GM12872 (cell line): Measurements from ENCODE around the gene GREB1L.

ENCODE experiments used
- CTCF ChIP-seq: IDR thresholded peaks from 3 replicates; pipeline ENCODE4 v1.5.1; 2011; ENCODE audit warnings: low read depth, mild to moderate bottlenecking, low read length, moderate library complexity; ENCODE audit not compliant: insufficient read depth

The GREB1L gene

DNA sequence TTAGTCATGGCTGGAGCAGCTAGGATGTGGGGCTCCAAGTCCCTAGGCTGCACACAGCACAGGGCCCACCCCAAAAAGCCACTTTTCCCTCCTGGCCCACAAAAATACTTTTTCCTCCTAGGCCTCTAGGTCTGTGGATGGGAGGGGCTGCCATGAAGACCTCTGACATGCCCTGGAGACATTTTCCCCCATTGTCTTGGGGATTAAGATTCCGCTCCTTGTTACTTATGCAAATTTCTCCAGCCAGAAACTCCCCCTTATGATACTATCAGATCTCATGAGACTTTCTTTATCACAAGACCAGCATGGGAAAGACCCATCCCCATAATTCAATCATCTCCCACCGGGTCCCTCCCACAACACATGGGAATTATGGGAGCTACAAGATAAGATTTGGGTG is 232.6 kb downstream of the GREB1L start:
- no peak for TF ChIP-seq CTCF

GRCh38 chr18:21479721-21480120 is 237.7 kb downstream of the GREB1L start:
- TF ChIP-seq CTCF, result no peak

GRCh38 chr18:21481739-21482138 is 239.7 kb downstream of the GREB1L start:
- no peak for TF ChIP-seq CTCF

- TF ChIP-seq CTCF, result no peak
These were observed 241.0 kb downstream of the GREB1L start for GRCh38 chr18:21483051-21483450.

DNA sequence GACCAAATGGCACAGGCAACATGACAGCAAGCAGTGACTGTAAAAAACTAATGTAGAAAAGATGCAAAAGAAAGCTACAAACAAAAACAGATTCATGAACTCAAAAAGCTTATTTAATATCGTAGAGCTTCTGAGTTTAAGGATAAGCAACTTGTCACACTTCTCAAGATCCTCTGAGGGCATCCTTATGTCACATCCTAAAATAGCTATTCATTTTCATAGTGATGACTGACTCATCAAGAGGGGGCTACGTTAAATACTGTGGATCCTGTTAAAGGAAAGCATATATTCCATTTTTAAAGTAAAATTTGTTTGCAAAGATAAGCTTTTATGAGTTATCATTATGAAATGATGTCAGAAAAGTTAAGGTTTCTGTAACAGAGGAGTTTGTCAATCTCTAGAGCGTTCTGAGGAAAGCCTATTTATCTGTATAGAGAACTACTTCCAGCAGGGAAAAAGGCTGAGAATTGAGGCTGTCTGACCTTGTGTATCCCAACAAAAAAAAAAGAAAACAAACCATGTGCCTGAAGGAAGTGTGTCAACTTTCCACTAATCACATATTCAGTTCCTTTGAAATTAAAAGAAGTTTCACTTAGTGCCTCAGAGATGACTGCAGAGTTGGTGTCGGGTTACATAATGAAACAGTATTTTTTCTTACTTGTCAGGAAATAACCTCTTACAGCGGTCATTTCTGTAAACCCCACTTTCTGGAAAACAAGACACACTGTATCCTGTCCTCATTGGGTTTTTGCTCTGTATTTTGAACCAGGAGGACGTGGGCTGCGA is 243.0 kb downstream of the GREB1L start:
- no peak for TF ChIP-seq CTCF

GRCh38 chr18:21486905-21487437 is 244.9 kb downstream of the GREB1L start:
- TF ChIP-seq CTCF, result no peak

- peak; percentile 76 for TF ChIP-seq CTCF
These were observed 247.2 kb downstream of the GREB1L start for GRCh38 chr18:21489119-21489750.
